ENCODE data around the gene FAM3C. TPM values are rescaled to one million over a fixed set of nuclear protein-coding genes. Genes with fewer than 3 reads are reported as not detected.

FAM3C gene
- total and polyA plus RNA-seq, 2 experiments from 2014 or later: 33.9 to 60.3 TPM

- TF ChIP-seq, protein P1, sequence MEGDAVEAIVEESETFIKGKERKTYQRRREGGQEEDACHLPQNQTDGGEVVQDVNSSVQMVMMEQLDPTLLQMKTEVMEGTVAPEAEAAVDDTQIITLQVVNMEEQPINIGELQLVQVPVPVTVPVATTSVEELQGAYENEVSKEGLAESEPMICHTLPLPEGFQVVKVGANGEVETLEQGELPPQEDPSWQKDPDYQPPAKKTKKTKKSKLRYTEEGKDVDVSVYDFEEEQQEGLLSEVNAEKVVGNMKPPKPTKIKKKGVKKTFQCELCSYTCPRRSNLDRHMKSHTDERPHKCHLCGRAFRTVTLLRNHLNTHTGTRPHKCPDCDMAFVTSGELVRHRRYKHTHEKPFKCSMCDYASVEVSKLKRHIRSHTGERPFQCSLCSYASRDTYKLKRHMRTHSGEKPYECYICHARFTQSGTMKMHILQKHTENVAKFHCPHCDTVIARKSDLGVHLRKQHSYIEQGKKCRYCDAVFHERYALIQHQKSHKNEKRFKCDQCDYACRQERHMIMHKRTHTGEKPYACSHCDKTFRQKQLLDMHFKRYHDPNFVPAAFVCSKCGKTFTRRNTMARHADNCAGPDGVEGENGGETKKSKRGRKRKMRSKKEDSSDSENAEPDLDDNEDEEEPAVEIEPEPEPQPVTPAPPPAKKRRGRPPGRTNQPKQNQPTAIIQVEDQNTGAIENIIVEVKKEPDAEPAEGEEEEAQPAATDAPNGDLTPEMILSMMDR (conservative IDR thresholded peaks at IDR 0.05; ENCODE audit: low read depth in 2 of 2): no peak
- TF ChIP-seq CREB1 (CRISPR knock-in tag; IDR thresholded peaks at IDR 0.05; ENCODE audit: low read depth): no peak
Measured at GRCh38 chr7:121420976-121421375, 24.9 kb upstream of the FAM3C start (continued).

- no peaks in the 10 kb centered on the region for H3K27me3 ChIP-seq (ENCODE audit: insufficient read depth)
- H3K36me3 ChIP-seq (ENCODE audit: insufficient read depth): no peaks in the 10 kb centered on the region
- no peak for ATAC-seq
- Mint-ChIP-seq H3K4me1 (no peaks in the 10 kb centered on the region), H3K27ac (no peak overlapping the region), H3K36me3 (ENCODE audit: low read depth) (no peaks in the 10 kb centered on the region), H3K4me3 (no peak overlapping the region), H3K9me3 (no peaks in the 10 kb centered on the region), H3K27me3 (ENCODE audit: insufficient read depth, low read depth, poor library complexity) (no peaks in the 10 kb centered on the region)
- H3F3A ChIP-seq (replicated peaks; ENCODE audit: low read depth): no peaks in the 10 kb centered on the region
- no peaks in the 10 kb centered on the region for H3K4me1 ChIP-seq (ENCODE audit: insufficient read depth)
- H3K27ac ChIP-seq (ENCODE audit: low read depth): no peak overlapping the region
- 0 out of 2 replicates have a peak, but pooled peaks cover 4% of the 10 kb centered on the region for H3K9me2 ChIP-seq (ENCODE audit: insufficient read depth)
- H3K4me2 ChIP-seq: no peak overlapping the region
- H4K20me1 ChIP-seq (replicated peaks; ENCODE audit: insufficient read depth): no peaks in the 10 kb centered on the region
- DNase-seq (ENCODE audit: low spot score): no peak
- H3K79me2 ChIP-seq (replicated peaks; ENCODE audit: insufficient read depth): no peaks in the 10 kb centered on the region
- H2AFZ ChIP-seq: no peak overlapping the region
- H3K4me3 ChIP-seq: no peak overlapping the region
- TF ChIP-seq CREB1 (CRISPR knock-in tag; IDR thresholded peaks at IDR 0.05; ENCODE audit: low read depth): no peak
- TF ChIP-seq, protein P1 (conservative IDR thresholded peaks at IDR 0.05; ENCODE audit: low read depth in 2 of 2): no peak
Measured at GRCh38 chr7:121419201-121420148, 23.4 kb upstream of the FAM3C start.

- Mint-ChIP-seq H3K4me1 (peaks cover 6% of the 10 kb centered on the region; the same call in 2 of the 3 replicates), H3K36me3 (ENCODE audit: low read depth) (no peaks in the 10 kb centered on the region), H3K27me3 (ENCODE audit: insufficient read depth, low read depth, poor library complexity) (no peaks in the 10 kb centered on the region), H3K9me3 (no peaks in the 10 kb centered on the region), H3K27ac (no peak overlapping the region), H3K4me3 (no peak overlapping the region)
- H3K27me3 ChIP-seq (ENCODE audit: insufficient read depth): no peaks in the 10 kb centered on the region
- no peaks in the 10 kb centered on the region for H3F3A ChIP-seq (replicated peaks; ENCODE audit: low read depth)
- peaks cover 5% of the 10 kb centered on the region for H3K4me1 ChIP-seq (ENCODE audit: insufficient read depth)
- H3K27ac ChIP-seq (ENCODE audit: low read depth): no peak overlapping the region
- no peak overlapping the region for H3K4me3 ChIP-seq
- DNase-seq (ENCODE audit: low spot score) (no peak), ATAC-seq (no peak)
- 0 out of 2 replicates have a peak, but pooled peaks cover 4% of the 10 kb centered on the region for H3K9me2 ChIP-seq (ENCODE audit: insufficient read depth)
- no peak overlapping the region for H2AFZ ChIP-seq
- H4K20me1 ChIP-seq (replicated peaks; ENCODE audit: insufficient read depth): no peaks in the 10 kb centered on the region
- H3K36me3 ChIP-seq (ENCODE audit: insufficient read depth): no peaks in the 10 kb centered on the region
- no peak overlapping the region for H3K4me2 ChIP-seq
- no peaks in the 10 kb centered on the region for H3K79me2 ChIP-seq (replicated peaks; ENCODE audit: insufficient read depth)
- TF ChIP-seq ZNF114 (CRISPR knock-in tag; IDR thresholded peaks at IDR 0.05) (no peak), ZNF462 (CRISPR knock-in tag; IDR thresholded peaks at IDR 0.05) (no peak), ZNF331 (CRISPR knock-in tag; IDR thresholded peaks at IDR 0.05; ENCODE audit: low read depth) (no peak), CREB1 (CRISPR knock-in tag; IDR thresholded peaks at IDR 0.05; ENCODE audit: low read depth) (no peak)
Measured at GRCh38 chr7:121416533-121416932, 20.4 kb upstream of the FAM3C start.

Data from GM23338 (cell line).